A549 (cell line): ENCODE data around the gene SNAI1. TPM values are rescaled to one million over a fixed set of nuclear protein-coding genes. Genes with fewer than 3 reads are reported as not detected.

Experiments
- BHLHE40 ChIP-seq: IDR thresholded peaks from 2 replicates; pipeline ENCODE4 v1.6.1; 2012; ENCODE audit warnings: low read depth, low read length, inconsistent platforms
- CBX2 ChIP-seq: fragments of 200-600 bp; sonication (generic); IDR thresholded peaks from 2 replicates; pipeline ENCODE4 v1.6.1; 2016; ENCODE audit warnings: low read depth, mild to moderate bottlenecking, borderline replicate concordance
- CBX8 ChIP-seq: fragments of 200-600 bp; sonication (generic); IDR thresholded peaks from 2 replicates; pipeline ENCODE4 v1.6.1; 2016
- CEBPB ChIP-seq, 2 experiments: fragments of >200 bp in 1 of 2; sonication (Bioruptor Twin) in 1 of 2; formaldehyde crosslinking in 1 of 2; IDR thresholded peaks; 2 replicates each; pipeline ENCODE4 v1.6.1; 2012 to 2016
- CHD4 ChIP-seq: fragments of 200-600 bp; sonication (generic); IDR thresholded peaks from 2 replicates; pipeline ENCODE4 v1.6.1; 2016; ENCODE audit warnings: antibody characterized with exemption, mild to moderate bottlenecking, borderline replicate concordance
- EHF ChIP-seq: fragments of 250-450 bp; sonication (Bioruptor Pico); IDR thresholded peaks from 2 replicates; pipeline ENCODE4 v1.5.0; 2020; ENCODE audit warnings: mild to moderate bottlenecking
- EHMT2 ChIP-seq: fragments of 200-600 bp; sonication (generic); IDR thresholded peaks from 2 replicates; pipeline ENCODE4 v1.6.1; 2016; ENCODE audit warnings: antibody characterized with exemption, low read depth, mild to moderate bottlenecking, moderate library complexity
- EP300 ChIP-seq, 2 experiments: fragments of >200 bp; sonication (Bioruptor Twin); formaldehyde crosslinking; IDR thresholded peaks; 2 replicates in 1 of 2; 3 replicates in 1 of 2; pipeline ENCODE4 v1.6.1; 2016 to 2017
- FOSB ChIP-seq: fragments of 250-450 bp; sonication (Bioruptor Pico); IDR thresholded peaks from 2 replicates; pipeline ENCODE4 v1.5.0; 2020; ENCODE audit warnings: mild to moderate bottlenecking, moderate library complexity
- GATA3 ChIP-seq: IDR thresholded peaks from 2 replicates; pipeline ENCODE4 v1.6.1; 2012; ENCODE audit warnings: borderline replicate concordance
- HDAC2 ChIP-seq: fragments of 200-600 bp; sonication (generic); IDR thresholded peaks from 2 replicates; pipeline ENCODE4 v1.6.1; 2016
- HES2 ChIP-seq: fragments of >200 bp; sonication (Bioruptor Twin); formaldehyde crosslinking; IDR thresholded peaks from 2 replicates; pipeline ENCODE4 v1.6.1; 2016
- HEYL ChIP-seq: fragments of 250-450 bp; sonication (Bioruptor Pico); IDR thresholded peaks from 2 replicates; pipeline ENCODE4 v1.8.0; 2021; ENCODE audit warnings: mild to moderate bottlenecking, moderate library complexity
- HOXB13 ChIP-seq: fragments of 250-450 bp; sonication (Bioruptor Pico); IDR thresholded peaks from 2 replicates; pipeline ENCODE4 v1.5.0; 2020; ENCODE audit warnings: low read depth, mild to moderate bottlenecking, moderate library complexity
- HOXB5 ChIP-seq: fragments of 250-450 bp; sonication (Bioruptor Pico); IDR thresholded peaks from 2 replicates; pipeline ENCODE4 v1.5.0; 2020; ENCODE audit warnings: mild to moderate bottlenecking, moderate library complexity
- JUN ChIP-seq, 2 experiments: fragments of >200 bp; sonication (Bioruptor Twin); formaldehyde crosslinking; IDR thresholded peaks; 2 replicates in 1 of 2; 3 replicates in 1 of 2; pipeline ENCODE4 v1.6.1; 2016 to 2017
- JUNB ChIP-seq: fragments of >200 bp; sonication (Bioruptor Twin); formaldehyde crosslinking; IDR thresholded peaks from 2 replicates; pipeline ENCODE4 v1.6.1; 2016
- NFE2L2 ChIP-seq: fragments of 150-350 bp; conservative IDR thresholded peaks from 2 replicates; pipeline ENCODE4 v1.6.1; 2014; ENCODE audit warnings: low read length
- PHF8 ChIP-seq: fragments of 200-600 bp; sonication (generic); IDR thresholded peaks from 2 replicates; pipeline ENCODE4 v1.6.1; 2016; ENCODE audit warnings: low read depth, mild to moderate bottlenecking, antibody characterized with exemption, moderate library complexity, borderline replicate concordance
- POLR2AphosphoS2 ChIP-seq: conservative IDR thresholded peaks from 2 replicates; pipeline ENCODE4 v1.6.1; 2012; ENCODE audit warnings: low read length, improper control_type of control experiment, inconsistent platforms
- RAD21 ChIP-seq, 2 experiments: fragments of >200 bp in 1 of 2; sonication (Bioruptor Twin) in 1 of 2; formaldehyde crosslinking in 1 of 2; IDR thresholded peaks in 1 of 2; conservative IDR thresholded peaks in 1 of 2; 2 replicates in 1 of 2; 3 replicates in 1 of 2; pipeline ENCODE4 v1.6.1; 2012 to 2018; ENCODE audit warnings: inconsistent platforms in 1 of 2
- RARB ChIP-seq: fragments of 250-450 bp; sonication (Bioruptor Pico); IDR thresholded peaks from 2 replicates; pipeline ENCODE4 v1.8.0; 2021; ENCODE audit warnings: mild to moderate bottlenecking, moderate library complexity
- RNF2 ChIP-seq: fragments of 200-600 bp; sonication (generic); IDR thresholded peaks from 2 replicates; pipeline ENCODE4 v1.6.1; 2016; ENCODE audit warnings: low read depth, mild to moderate bottlenecking, antibody characterized with exemption, moderate library complexity, borderline replicate concordance
- SMC3 ChIP-seq: fragments of >200 bp; sonication (Bioruptor Twin); formaldehyde crosslinking; IDR thresholded peaks from 3 replicates; pipeline ENCODE4 v1.6.1; 2018; ENCODE audit warnings: inconsistent platforms
- SREBF2 ChIP-seq: fragments of 450-650 bp; IDR thresholded peaks from 2 replicates; pipeline ENCODE4 v1.6.1; 2014; ENCODE audit warnings: mild to moderate bottlenecking, moderate library complexity
- TFCP2L1 ChIP-seq: fragments of 250-450 bp; sonication (Bioruptor Pico); IDR thresholded peaks from 2 replicates; pipeline ENCODE4 v1.5.0; 2021; ENCODE audit warnings: mild to moderate bottlenecking
- TP53 ChIP-seq: fragments of 250-450 bp; sonication (Bioruptor Pico); IDR thresholded peaks from 2 replicates; pipeline ENCODE4 v1.5.0; 2021; ENCODE audit warnings: mild to moderate bottlenecking, moderate library complexity
- USF2 ChIP-seq: fragments of 450-650 bp; IDR thresholded peaks from 2 replicates; pipeline ENCODE4 v1.6.1; 2014; ENCODE audit warnings: antibody characterized with exemption
- ZFP36 ChIP-seq: fragments of 450-650 bp; IDR thresholded peaks from 2 replicates; pipeline ENCODE4 v1.6.1; 2014; ENCODE audit warnings: borderline replicate concordance; ENCODE audit not compliant: partially characterized antibody
- ZNF302 ChIP-seq: fragments of 250-450 bp; sonication (Bioruptor Pico); IDR thresholded peaks from 2 replicates; pipeline ENCODE4 v1.9.0; 2021; ENCODE audit warnings: inconsistent platforms, mild to moderate bottlenecking, moderate library complexity
- polyA plus RNA-seq, 4 experiments: library from polyadenylated mRNA; depleted of rRNA in 3 of 4; stranded (reverse); fragments of >200 nt; fragmentation: RNase III in 1 of 4; extraction: RNeasy Plus Mini Kit Qiagen cat#74134 plus additional on column Dnase treatment in 1 of 4; gene quantifications; 2 replicates in 3 of 4; 3 replicates in 1 of 4; pipeline ENCODE4 v1.2.3, GENCODE V29; 2011 to 2017
- TF ChIP-seq, protein P1 (sequence below): fragments of >200 bp; sonication (Bioruptor Twin); formaldehyde crosslinking; IDR thresholded peaks from 3 replicates; pipeline ENCODE4 v1.6.1; 2016
- TF ChIP-seq, protein P2 (sequence below): fragments of 250-450 bp; sonication (Bioruptor Pico); IDR thresholded peaks from 2 replicates; pipeline ENCODE4 v1.5.0; 2020; ENCODE audit warnings: low read depth, mild to moderate bottlenecking, moderate library complexity
- TF ChIP-seq, protein P3 (sequence below): fragments of >200 bp; sonication (Bioruptor Twin); formaldehyde crosslinking; IDR thresholded peaks from 3 replicates; pipeline ENCODE4 v1.5.1; 2016
- TF ChIP-seq, protein P4 (sequence below): fragments of 150-350 bp; IDR thresholded peaks from 2 replicates; pipeline ENCODE4 v1.6.1; 2014; ENCODE audit warnings: low read depth, mild to moderate bottlenecking, low read length

Gene SNAI1
- polyA plus RNA-seq, 2 of the 4 experiments (the other 2 are of a cell fraction) = 7.0 to 11.1 TPM

DNA sequence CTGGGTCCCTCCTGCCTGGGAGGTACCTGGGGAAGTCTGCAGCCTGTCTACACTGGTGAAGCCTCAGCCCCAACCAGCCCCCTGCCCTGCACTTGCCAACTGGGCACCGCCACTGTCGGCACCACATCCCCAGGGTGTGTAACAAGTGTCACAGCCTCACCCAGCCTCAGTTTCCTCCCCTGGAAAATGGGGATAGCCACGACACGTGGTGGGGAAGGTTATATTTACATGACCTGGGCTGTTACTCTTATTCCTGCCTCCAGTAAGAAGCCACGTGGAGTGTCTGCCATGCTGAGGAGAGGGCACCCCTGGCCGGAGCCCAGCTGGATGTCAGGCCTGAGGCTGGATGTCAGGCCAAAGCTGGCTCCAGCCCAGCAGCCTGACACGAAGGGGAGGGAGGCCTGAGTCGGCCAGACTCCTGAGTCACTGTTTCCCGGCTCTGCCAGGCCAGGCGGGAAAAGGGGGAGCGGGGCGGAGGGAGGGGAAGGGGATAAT, 44.9 kb downstream of the SNAI1 start (continued):
- TF ChIP-seq USF2 = no peak
- TF ChIP-seq RARB (CRISPR knock-in tag) = no peak
- TF ChIP-seq PHF8 = no peak
- TF ChIP-seq RNF2 = no peak
- no peak for TF ChIP-seq CEBPB (IDR thresholded peaks at IDR 0.05)
- TF ChIP-seq HOXB5 (CRISPR knock-in tag) = no peak
- no peak for TF ChIP-seq SREBF2
- no peak for TF ChIP-seq CBX8
- TF ChIP-seq FOSB (CRISPR knock-in tag) = no peak
- TF ChIP-seq HES2 = no peak
- no peak for TF ChIP-seq SMC3
- no peak for TF ChIP-seq EHF (CRISPR knock-in tag)
- no peak for TF ChIP-seq NFE2L2
- TF ChIP-seq, protein P1, sequence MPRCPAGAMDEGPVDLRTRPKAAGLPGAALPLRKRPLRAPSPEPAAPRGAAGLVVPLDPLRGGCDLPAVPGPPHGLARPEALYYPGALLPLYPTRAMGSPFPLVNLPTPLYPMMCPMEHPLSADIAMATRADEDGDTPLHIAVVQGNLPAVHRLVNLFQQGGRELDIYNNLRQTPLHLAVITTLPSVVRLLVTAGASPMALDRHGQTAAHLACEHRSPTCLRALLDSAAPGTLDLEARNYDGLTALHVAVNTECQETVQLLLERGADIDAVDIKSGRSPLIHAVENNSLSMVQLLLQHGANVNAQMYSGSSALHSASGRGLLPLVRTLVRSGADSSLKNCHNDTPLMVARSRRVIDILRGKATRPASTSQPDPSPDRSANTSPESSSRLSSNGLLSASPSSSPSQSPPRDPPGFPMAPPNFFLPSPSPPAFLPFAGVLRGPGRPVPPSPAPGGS = no peak
- TF ChIP-seq BHLHE40 = no peak
- TF ChIP-seq CHD4 = no peak
- TF ChIP-seq CBX2 = no peak
- TF ChIP-seq GATA3 = peak; percentile 57
- 0 out of 2 replicates have a peak, but pooled peaks have one; percentile 31 for TF ChIP-seq HEYL (CRISPR knock-in tag)
- peak; percentile 64; the same call in 1 of the 2 replicates for TF ChIP-seq HOXB13 (CRISPR knock-in tag)
- TF ChIP-seq ZFP36 = no peak
- TF ChIP-seq, protein P2, sequence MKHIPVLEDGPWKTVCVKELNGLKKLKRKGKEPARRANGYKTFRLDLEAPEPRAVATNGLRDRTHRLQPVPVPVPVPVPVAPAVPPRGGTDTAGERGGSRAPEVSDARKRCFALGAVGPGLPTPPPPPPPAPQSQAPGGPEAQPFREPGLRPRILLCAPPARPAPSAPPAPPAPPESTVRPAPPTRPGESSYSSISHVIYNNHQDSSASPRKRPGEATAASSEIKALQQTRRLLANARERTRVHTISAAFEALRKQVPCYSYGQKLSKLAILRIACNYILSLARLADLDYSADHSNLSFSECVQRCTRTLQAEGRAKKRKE (CRISPR knock-in tag) = peak; percentile 42; the same call in 1 of the 2 replicates
- TF ChIP-seq POLR2AphosphoS2 = no peak
- TF ChIP-seq, protein P3, sequence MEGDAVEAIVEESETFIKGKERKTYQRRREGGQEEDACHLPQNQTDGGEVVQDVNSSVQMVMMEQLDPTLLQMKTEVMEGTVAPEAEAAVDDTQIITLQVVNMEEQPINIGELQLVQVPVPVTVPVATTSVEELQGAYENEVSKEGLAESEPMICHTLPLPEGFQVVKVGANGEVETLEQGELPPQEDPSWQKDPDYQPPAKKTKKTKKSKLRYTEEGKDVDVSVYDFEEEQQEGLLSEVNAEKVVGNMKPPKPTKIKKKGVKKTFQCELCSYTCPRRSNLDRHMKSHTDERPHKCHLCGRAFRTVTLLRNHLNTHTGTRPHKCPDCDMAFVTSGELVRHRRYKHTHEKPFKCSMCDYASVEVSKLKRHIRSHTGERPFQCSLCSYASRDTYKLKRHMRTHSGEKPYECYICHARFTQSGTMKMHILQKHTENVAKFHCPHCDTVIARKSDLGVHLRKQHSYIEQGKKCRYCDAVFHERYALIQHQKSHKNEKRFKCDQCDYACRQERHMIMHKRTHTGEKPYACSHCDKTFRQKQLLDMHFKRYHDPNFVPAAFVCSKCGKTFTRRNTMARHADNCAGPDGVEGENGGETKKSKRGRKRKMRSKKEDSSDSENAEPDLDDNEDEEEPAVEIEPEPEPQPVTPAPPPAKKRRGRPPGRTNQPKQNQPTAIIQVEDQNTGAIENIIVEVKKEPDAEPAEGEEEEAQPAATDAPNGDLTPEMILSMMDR = no peak
- 0 out of 2 replicates have a peak, but pooled peaks have one; percentile 36 for TF ChIP-seq JUNB
- no peak for TF ChIP-seq EHMT2
- TF ChIP-seq, protein P4, sequence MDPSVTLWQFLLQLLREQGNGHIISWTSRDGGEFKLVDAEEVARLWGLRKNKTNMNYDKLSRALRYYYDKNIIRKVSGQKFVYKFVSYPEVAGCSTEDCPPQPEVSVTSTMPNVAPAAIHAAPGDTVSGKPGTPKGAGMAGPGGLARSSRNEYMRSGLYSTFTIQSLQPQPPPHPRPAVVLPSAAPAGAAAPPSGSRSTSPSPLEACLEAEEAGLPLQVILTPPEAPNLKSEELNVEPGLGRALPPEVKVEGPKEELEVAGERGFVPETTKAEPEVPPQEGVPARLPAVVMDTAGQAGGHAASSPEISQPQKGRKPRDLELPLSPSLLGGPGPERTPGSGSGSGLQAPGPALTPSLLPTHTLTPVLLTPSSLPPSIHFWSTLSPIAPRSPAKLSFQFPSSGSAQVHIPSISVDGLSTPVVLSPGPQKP = no peak
- TF ChIP-seq EP300 (IDR thresholded peaks at IDR 0.05) = peak in 1 of 2 experiments; percentile 58; a peak in 1 of 5 replicates
- no peak for TF ChIP-seq ZNF302 (CRISPR knock-in tag)
- TF ChIP-seq TFCP2L1 = no peak
- peak in 1 of 2 experiments; percentile 18; a peak in 1 of 5 replicates for TF ChIP-seq RAD21 (conservative IDR thresholded peaks at IDR 0.05 in 1 of 2, IDR thresholded peaks at IDR 0.05 in 1 of 2)
- 0 out of 5 replicates have a peak, but pooled peaks of 1 of the 2 experiments have one; percentile 54 for TF ChIP-seq JUN (IDR thresholded peaks at IDR 0.05)
- TF ChIP-seq TP53 = no peak
- no peak for TF ChIP-seq HDAC2
